Panc1 (cell line): Measurements from ENCODE around the gene SCN3B. TPM values are rescaled to one million over a fixed set of nuclear protein-coding genes. Genes with fewer than 3 reads are reported as not detected.

Experiments used
- ATAC-seq: fragments of 200-7000 bp; cut with Tn5 transposase; 2 replicates; pipeline ENCODE4 v1.9.1; 2020; ENCODE audit warnings: mild to moderate bottlenecking, moderate library complexity
- BruUV-seq: library from RNA; stranded (reverse); fragments of 400-500 nt; replicated peaks from 2 replicates; lab custom pipeline; 2021; lab: Mats Ljungman, UMichigan
- CTCF ChIA-PET: fragments of 300-600 bp; sonication (Branson Sonifier 250); formaldehyde crosslinking; loops from one replicate; lab custom pipeline; 2022; ENCODE audit warnings: antibody characterized with exemption; lab: Charles Lee
- POLR2A ChIA-PET: fragments of 300-600 bp; sonication (Branson Sonifier 250); formaldehyde crosslinking; loops from one replicate; lab custom pipeline; 2022; ENCODE audit warnings: antibody characterized with exemption; lab: Charles Lee
- DNase-seq: peaks from one replicate; pipeline ENCODE4 v3.0.0-alpha.2; 2010; ENCODE audit warnings: low read depth, low spot score
- H3K27ac ChIP-seq: 2 replicates; pipeline ENCODE4 v1.5.1; 2011; ENCODE audit warnings: mild to moderate bottlenecking, low read length, inconsistent platforms
- H3K27me3 ChIP-seq: fragments of 200-500 bp; sonication (Bioruptor generic); 2 replicates; pipeline ENCODE4 v1.6.0; 2014; ENCODE audit warnings: low read length, inconsistent platforms; ENCODE audit not compliant: control insufficient read depth, insufficient read depth
- H3K36me3 ChIP-seq: fragments of 200-500 bp; sonication (Bioruptor generic); 2 replicates; pipeline ENCODE4 v1.5.1; 2014; ENCODE audit warnings: inconsistent platforms, mild to moderate bottlenecking, low read length, moderate library complexity; ENCODE audit not compliant: control insufficient read depth, insufficient read depth
- H3K4me1 ChIP-seq: 2 replicates; pipeline ENCODE4 v1.5.1; 2011; ENCODE audit warnings: inconsistent platforms, mild to moderate bottlenecking, low read length, moderate library complexity; ENCODE audit not compliant: control insufficient read depth, insufficient read depth
- H3K4me3 ChIP-seq, 2 experiments: 2 replicates each; pipeline ENCODE4 v1.5.1; 2011 to 2012; ENCODE audit warnings: low read depth in 2 of 2, low read length in 2 of 2, mild to moderate bottlenecking in 2 of 2, inconsistent platforms in 1 of 2, moderate library complexity in 1 of 2
- H3K9me3 ChIP-seq: fragments of 200-500 bp; sonication (Bioruptor generic); 2 replicates; pipeline ENCODE4 v1.5.1; 2014; ENCODE audit warnings: low read depth, mild to moderate bottlenecking, inconsistent platforms, low read length, moderate library complexity; ENCODE audit not compliant: control insufficient read depth, insufficient read depth
- POLR2AphosphoS5 ChIP-seq: IDR thresholded peaks from 2 replicates; pipeline ENCODE4 v1.6.1; 2012; ENCODE audit warnings: mild to moderate bottlenecking, low read depth, low read length, moderate library complexity
- SIN3A ChIP-seq: IDR thresholded peaks from 2 replicates; pipeline ENCODE4 v1.6.1; 2012; ENCODE audit warnings: low read depth, mild to moderate bottlenecking, low read length, moderate library complexity, borderline replicate concordance; ENCODE audit not compliant: insufficient read depth
- TCF7L2 ChIP-seq: IDR thresholded peaks from 2 replicates; pipeline ENCODE4 v1.6.1; 2011; ENCODE audit warnings: mild to moderate bottlenecking, low read depth, low read length, inconsistent platforms
- in situ Hi-C: cut with HindIII; loops from 2 replicates; pipeline ENCODE4 v1.10.0; 2016; ENCODE audit warnings: low sequenced_read_pairs, low pct_unique_long_range_greater_than_20kb
- intact Hi-C: fragments of 100-400 bp; cut with micrococcal nuclease; formaldehyde crosslinking; loops from one replicate; pipeline ENCODE4 v1.10.0; 2022; ENCODE audit not compliant: unreplicated experiment
- total RNA-seq: library from RNA; stranded (reverse); gene quantifications from one replicate; pipeline ENCODE4 v1.2.1, GENCODE V29; 2021; ENCODE audit not compliant: unreplicated experiment
- TF ChIP-seq, protein P1 (sequence below): fragments of 450-650 bp; IDR thresholded peaks from 2 replicates; pipeline ENCODE4 v1.5.1; 2017; ENCODE audit warnings: mild to moderate bottlenecking
- TF ChIP-seq, protein P2 (sequence below), 2 experiments: IDR thresholded peaks; 2 replicates each; pipeline ENCODE4 v1.6.1; 2011 to 2012; ENCODE audit warnings: low read depth in 2 of 2, control low read depth in 1 of 2, low read length in 1 of 2, mild to moderate bottlenecking in 1 of 2, moderate library complexity in 1 of 2; ENCODE audit not compliant: insufficient read depth in 1 of 2

SCN3B gene
- total RNA-seq, 1 experiment from 2014 or later: 0.10 TPM

DNA sequence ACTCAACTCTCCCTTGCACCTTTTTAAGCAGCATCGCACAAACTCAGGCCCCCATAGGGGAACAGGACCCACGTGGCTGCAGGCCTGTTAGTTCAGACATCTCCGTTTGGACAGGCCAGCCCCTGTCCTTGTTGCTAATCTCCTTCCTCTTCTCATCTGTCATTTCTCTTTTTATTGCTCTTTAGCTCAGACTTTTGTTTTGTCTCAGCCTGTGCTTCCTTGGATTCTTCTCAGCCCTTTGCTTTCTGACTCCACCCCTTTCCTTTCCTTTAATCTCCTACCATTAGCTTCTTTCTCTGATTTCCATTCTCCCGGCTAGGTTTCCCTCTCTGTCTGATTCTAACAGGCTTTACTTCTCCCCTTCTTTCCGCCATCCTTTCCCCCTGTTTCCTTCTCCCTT lies 68.7 kb downstream of the SCN3B start:
- Histone ChIP-seq H3K4me1 (no peaks in the 10 kb centered on the region), H3K4me3 (no peak overlapping the region), H3K27ac (no peak overlapping the region), H3K9me3 (no peaks in the 10 kb centered on the region), H3K36me3 (no peaks in the 10 kb centered on the region; the same call in 1 of the 2 replicates), H3K27me3 (peaks cover 9% of the 10 kb centered on the region; the same call in 1 of the 2 replicates)
- no peak for DNase-seq
- intact Hi-C loops (loop anchor here (10.0 kb wide), 1 partner anchor 481 kb away; no protein-coding TSS in a partner anchor), in situ Hi-C loops (no loop called here)
- CTCF ChIA-PET: no interaction called here
- TF ChIP-seq, protein P1, sequence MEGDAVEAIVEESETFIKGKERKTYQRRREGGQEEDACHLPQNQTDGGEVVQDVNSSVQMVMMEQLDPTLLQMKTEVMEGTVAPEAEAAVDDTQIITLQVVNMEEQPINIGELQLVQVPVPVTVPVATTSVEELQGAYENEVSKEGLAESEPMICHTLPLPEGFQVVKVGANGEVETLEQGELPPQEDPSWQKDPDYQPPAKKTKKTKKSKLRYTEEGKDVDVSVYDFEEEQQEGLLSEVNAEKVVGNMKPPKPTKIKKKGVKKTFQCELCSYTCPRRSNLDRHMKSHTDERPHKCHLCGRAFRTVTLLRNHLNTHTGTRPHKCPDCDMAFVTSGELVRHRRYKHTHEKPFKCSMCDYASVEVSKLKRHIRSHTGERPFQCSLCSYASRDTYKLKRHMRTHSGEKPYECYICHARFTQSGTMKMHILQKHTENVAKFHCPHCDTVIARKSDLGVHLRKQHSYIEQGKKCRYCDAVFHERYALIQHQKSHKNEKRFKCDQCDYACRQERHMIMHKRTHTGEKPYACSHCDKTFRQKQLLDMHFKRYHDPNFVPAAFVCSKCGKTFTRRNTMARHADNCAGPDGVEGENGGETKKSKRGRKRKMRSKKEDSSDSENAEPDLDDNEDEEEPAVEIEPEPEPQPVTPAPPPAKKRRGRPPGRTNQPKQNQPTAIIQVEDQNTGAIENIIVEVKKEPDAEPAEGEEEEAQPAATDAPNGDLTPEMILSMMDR: no peak
- TF ChIP-seq POLR2AphosphoS5 (no peak), SIN3A (no peak), TCF7L2 (no peak)
- TF ChIP-seq, protein P2, sequence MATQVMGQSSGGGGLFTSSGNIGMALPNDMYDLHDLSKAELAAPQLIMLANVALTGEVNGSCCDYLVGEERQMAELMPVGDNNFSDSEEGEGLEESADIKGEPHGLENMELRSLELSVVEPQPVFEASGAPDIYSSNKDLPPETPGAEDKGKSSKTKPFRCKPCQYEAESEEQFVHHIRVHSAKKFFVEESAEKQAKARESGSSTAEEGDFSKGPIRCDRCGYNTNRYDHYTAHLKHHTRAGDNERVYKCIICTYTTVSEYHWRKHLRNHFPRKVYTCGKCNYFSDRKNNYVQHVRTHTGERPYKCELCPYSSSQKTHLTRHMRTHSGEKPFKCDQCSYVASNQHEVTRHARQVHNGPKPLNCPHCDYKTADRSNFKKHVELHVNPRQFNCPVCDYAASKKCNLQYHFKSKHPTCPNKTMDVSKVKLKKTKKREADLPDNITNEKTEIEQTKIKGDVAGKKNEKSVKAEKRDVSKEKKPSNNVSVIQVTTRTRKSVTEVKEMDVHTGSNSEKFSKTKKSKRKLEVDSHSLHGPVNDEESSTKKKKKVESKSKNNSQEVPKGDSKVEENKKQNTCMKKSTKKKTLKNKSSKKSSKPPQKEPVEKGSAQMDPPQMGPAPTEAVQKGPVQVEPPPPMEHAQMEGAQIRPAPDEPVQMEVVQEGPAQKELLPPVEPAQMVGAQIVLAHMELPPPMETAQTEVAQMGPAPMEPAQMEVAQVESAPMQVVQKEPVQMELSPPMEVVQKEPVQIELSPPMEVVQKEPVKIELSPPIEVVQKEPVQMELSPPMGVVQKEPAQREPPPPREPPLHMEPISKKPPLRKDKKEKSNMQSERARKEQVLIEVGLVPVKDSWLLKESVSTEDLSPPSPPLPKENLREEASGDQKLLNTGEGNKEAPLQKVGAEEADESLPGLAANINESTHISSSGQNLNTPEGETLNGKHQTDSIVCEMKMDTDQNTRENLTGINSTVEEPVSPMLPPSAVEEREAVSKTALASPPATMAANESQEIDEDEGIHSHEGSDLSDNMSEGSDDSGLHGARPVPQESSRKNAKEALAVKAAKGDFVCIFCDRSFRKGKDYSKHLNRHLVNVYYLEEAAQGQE (IDR thresholded peaks at IDR 0.05; ENCODE audit: insufficient read depth in 1 of 2, low read depth in 2 of 2, low read length in 1 of 2): no peak
- ATAC-seq: no peak
- POLR2A ChIA-PET: no interaction called here
- no TSS peak for BruUV-seq

DNA sequence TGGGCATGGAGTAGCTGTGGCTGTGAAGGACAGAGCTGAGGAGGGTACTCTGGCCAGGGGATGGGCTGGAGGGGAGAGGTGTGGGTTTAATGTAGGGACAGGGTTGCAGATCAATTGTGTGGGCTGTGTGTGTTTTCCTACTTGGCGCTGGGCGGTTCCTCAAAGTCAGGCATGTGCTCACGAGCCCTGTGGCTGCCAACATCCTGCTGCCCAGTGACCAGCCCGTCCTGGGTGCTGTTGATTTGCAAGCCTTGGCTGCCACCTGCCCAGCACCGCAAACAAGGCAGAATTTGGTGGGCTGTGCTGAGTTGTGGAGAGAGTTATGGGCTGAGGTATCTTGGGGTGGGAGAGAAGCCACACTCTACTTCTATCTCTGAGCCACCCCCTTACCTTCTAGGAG lies 69.2 kb downstream of the SCN3B start:
- TF ChIP-seq, protein P2 (IDR thresholded peaks at IDR 0.05; ENCODE audit: insufficient read depth in 1 of 2, low read depth in 2 of 2, low read length in 1 of 2): no peak
- TF ChIP-seq TCF7L2 (no peak), POLR2AphosphoS5 (no peak), SIN3A (no peak)
- TF ChIP-seq, protein P1: no peak
- no peak overlapping the region for H3K27ac ChIP-seq
- intact Hi-C loops (loop anchor here (10.0 kb wide), 1 partner anchor 480 kb away; no protein-coding TSS in a partner anchor), in situ Hi-C loops (no loop called here)
- no peak for DNase-seq
- H3K4me3 ChIP-seq: no peak overlapping the region
- ChIA-PET CTCF (no interaction called here), POLR2A (no interaction called here)
- H3K4me1 ChIP-seq: no peaks in the 10 kb centered on the region
- no TSS peak for BruUV-seq
- H3K36me3 ChIP-seq: no peaks in the 10 kb centered on the region; the same call in 1 of the 2 replicates
- H3K9me3 ChIP-seq: no peaks in the 10 kb centered on the region
- ATAC-seq: peak; percentile 25; the same call in 1 of the 2 replicates
- peaks cover 10% of the 10 kb centered on the region for H3K27me3 ChIP-seq
